K562 (cell line): ENCODE data around the gene STRIP1. TPM values are rescaled to one million over a fixed set of nuclear protein-coding genes. Genes with fewer than 3 reads are reported as not detected.

Experiments used
- CTBP1 ChIP-seq: fragments of 450-650 bp; IDR thresholded peaks from 2 replicates; pipeline ENCODE4 v1.6.1; 2016; ENCODE audit warnings: borderline replicate concordance
- E2F6 ChIP-seq, 2 experiments: IDR thresholded peaks; 2 replicates each; pipeline ENCODE4 v1.6.1; 2011; ENCODE audit warnings: borderline replicate concordance in 1 of 2, control low read depth in 1 of 2, low read depth in 1 of 2, low read length in 1 of 2, mild to moderate bottlenecking in 1 of 2, mixed read lengths in 1 of 2, moderate library complexity in 1 of 2; ENCODE audit not compliant: insufficient read depth in 1 of 2, insufficient read length in 1 of 2, poor library complexity in 1 of 2, severe bottlenecking in 1 of 2; ENCODE audit errors: extremely low read depth in 1 of 2
- MAZ ChIP-seq, 2 experiments: fragments of 450-650 bp in 1 of 2; sonication (generic) in 1 of 2; formaldehyde crosslinking; IDR thresholded peaks in 1 of 2; conservative IDR thresholded peaks in 1 of 2; 2 replicates each; pipeline versions ENCODE4 v1.4.0 to v1.5.0; 2020; ENCODE audit warnings: mild to moderate bottlenecking in 1 of 2, missing genetic modification reagents in 1 of 2
- MTA1 ChIP-seq: fragments of 450-650 bp; IDR thresholded peaks from 2 replicates; pipeline ENCODE4 v1.6.1; 2017; ENCODE audit warnings: borderline replicate concordance
- REST ChIP-seq, 2 experiments: fragments of 450-650 bp; formaldehyde crosslinking in 1 of 2; IDR thresholded peaks; 2 replicates each; pipeline versions ENCODE4 v1.4.0 to v1.6.1; 2014 to 2020; ENCODE audit warnings: mild to moderate bottlenecking in 2 of 2, borderline replicate concordance in 1 of 2, low read depth in 1 of 2
- SMAD4 ChIP-seq: fragments of 250-450 bp; sonication (Bioruptor Pico); conservative IDR thresholded peaks from 2 replicates; pipeline ENCODE4 v1.8.0; 2021; ENCODE audit warnings: inconsistent platforms, mild to moderate bottlenecking, moderate library complexity
- SRSF9 ChIP-seq: fragments of 200-400 bp; formaldehyde crosslinking; IDR thresholded peaks from 2 replicates; pipeline ENCODE4 v1.6.1; 2017; ENCODE audit warnings: low read depth, low read length, borderline replicate concordance
- ZNF232 ChIP-seq: sonication (generic); formaldehyde crosslinking; IDR thresholded peaks from 2 replicates; pipeline ENCODE4 v1.8.0; 2022; ENCODE audit warnings: mild to moderate bottlenecking, missing genetic modification reagents
- ZNF277 ChIP-seq: fragments of 250-450 bp; sonication (Bioruptor Pico); IDR thresholded peaks from 2 replicates; pipeline ENCODE4 v1.8.0; 2022; ENCODE audit warnings: inconsistent platforms, mild to moderate bottlenecking, moderate library complexity, borderline replicate concordance
- ZNF830 ChIP-seq: fragments of 250-450 bp; sonication (Bioruptor Pico); IDR thresholded peaks from 2 replicates; pipeline ENCODE4 v1.5.0; 2021; ENCODE audit warnings: mild to moderate bottlenecking
- polyA plus RNA-seq, 8 experiments: library from polyadenylated mRNA; depleted of rRNA in 4 of 8; stranded (reverse) in 5 of 8; unstranded in 3 of 8; fragments of >200 nt; fragmentation: Nextera tagmentation in 2 of 8; fragmentation: Illumina TruSeq in 1 of 8; extraction: Ambion mirVana in 2 of 8; extraction: Trizol in 1 of 8; gene quantifications; 2 replicates each; pipeline versions ENCODE4 v1.2.1 to v1.2.3, GENCODE V29; 2011 to 2014; ENCODE audit warnings: inconsistent platforms in 1 of 8, missing spikeins in 1 of 8
- total RNA-seq, 7 experiments: library from RNA; depleted of rRNA in 6 of 7; stranded (reverse); fragments of >200 nt in 6 of 7; fragmentation: Illumina TruSeq in 2 of 7; extraction: Trizol in 2 of 7; gene quantifications; 2 replicates each; pipeline versions ENCODE4 v1.2.1 to v1.2.3, GENCODE V29; 2011 to 2021; ENCODE audit warnings: low replicate concordance in 1 of 7
- TF ChIP-seq, protein P1 (sequence below): sonication (generic); formaldehyde crosslinking; IDR thresholded peaks from 2 replicates; pipeline ENCODE4 v1.9.0; 2022; ENCODE audit warnings: mild to moderate bottlenecking, missing genetic modification reagents
- TF ChIP-seq, protein P2 (sequence below): sonication (generic); formaldehyde crosslinking; IDR thresholded peaks from 2 replicates; pipeline ENCODE4 v1.8.0; 2022; ENCODE audit warnings: mild to moderate bottlenecking, missing genetic modification reagents
- TF ChIP-seq, protein P3 (sequence below): fragments of 200-800 bp; sonication (Bioruptor generic); IDR thresholded peaks from 2 replicates; pipeline ENCODE4 v1.6.1; 2017; ENCODE audit warnings: missing genetic modification characterization, missing compliant biosample characterization

The STRIP1 gene
- total and polyA plus RNA-seq, 9 of the 15 experiments (the other 6 are each of a cell fraction or from before 2014, with no cell fraction given), result 9.9 to 42.3 (median 32.0) TPM

DNA sequence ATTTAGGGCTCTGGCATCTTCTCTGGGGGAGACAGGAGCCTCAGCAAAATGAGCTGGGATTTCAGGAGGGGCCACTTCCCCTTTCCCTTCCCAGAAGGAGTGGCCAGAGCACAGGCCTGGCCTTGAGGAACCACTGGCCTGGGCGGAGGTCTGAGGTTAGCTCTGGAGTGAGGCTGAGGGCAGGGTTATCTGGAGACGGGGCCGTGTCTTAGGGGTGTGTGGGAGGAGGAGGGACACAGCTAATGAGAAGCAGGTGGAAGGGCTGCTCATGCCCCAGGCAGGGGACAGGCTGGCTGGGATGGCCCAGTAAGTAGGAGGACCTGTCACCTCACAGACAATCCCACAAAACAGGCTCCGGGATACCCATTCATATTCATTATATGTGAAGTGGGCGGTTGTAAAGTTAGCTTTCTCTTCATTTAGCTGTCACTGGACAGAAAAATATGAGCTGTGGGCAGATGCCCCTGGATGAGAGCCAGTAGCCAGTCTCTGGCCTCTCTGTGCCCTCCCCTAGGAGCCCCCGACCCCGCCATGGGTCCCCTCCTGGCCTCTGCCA, 23.6 kb downstream of the STRIP1 start (continued):
- TF ChIP-seq E2F6 (IDR thresholded peaks at IDR 0.05; ENCODE audit: borderline replicate concordance in 1 of 2, extremely low read depth in 1 of 2, insufficient read depth in 1 of 2, insufficient read length in 1 of 2, low read depth in 1 of 2, low read length in 1 of 2, poor library complexity in 1 of 2, severe bottlenecking in 1 of 2), result no peak
- TF ChIP-seq SRSF9, result no peak
- TF ChIP-seq, protein P1, sequence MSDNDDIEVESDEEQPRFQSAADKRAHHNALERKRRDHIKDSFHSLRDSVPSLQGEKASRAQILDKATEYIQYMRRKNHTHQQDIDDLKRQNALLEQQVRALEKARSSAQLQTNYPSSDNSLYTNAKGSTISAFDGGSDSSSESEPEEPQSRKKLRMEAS, result peak; percentile 51; the same call in 1 of the 2 replicates
- no peak for TF ChIP-seq ZNF232
- no peak; the same call in 1 of the 2 replicates for TF ChIP-seq MTA1
- TF ChIP-seq, protein P2, sequence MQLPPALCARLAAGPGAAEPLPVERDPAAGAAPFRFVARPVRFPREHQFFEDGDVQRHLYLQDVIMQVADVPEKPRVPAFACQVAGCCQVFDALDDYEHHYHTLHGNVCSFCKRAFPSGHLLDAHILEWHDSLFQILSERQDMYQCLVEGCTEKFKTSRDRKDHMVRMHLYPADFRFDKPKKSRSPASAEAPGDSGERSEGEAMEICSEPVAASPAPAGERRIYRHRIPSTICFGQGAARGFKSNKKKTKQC (CRISPR knock-in tag), result no peak
- peak; percentile 47 to 57; a peak in 1 of 4 replicates for TF ChIP-seq MAZ (CRISPR knock-in tag; conservative IDR thresholded peaks at IDR 0.05 in 1 of 2, IDR thresholded peaks at IDR 0.05 in 1 of 2)
- TF ChIP-seq, protein P3, sequence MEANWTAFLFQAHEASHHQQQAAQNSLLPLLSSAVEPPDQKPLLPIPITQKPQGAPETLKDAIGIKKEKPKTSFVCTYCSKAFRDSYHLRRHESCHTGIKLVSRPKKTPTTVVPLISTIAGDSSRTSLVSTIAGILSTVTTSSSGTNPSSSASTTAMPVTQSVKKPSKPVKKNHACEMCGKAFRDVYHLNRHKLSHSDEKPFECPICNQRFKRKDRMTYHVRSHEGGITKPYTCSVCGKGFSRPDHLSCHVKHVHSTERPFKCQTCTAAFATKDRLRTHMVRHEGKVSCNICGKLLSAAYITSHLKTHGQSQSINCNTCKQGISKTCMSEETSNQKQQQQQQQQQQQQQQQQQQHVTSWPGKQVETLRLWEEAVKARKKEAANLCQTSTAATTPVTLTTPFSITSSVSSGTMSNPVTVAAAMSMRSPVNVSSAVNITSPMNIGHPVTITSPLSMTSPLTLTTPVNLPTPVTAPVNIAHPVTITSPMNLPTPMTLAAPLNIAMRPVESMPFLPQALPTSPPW (CRISPR knock-in tag), result peak; percentile 60
- TF ChIP-seq CTBP1, result peak; percentile 85; the same call in 1 of the 2 replicates
- no peak for TF ChIP-seq ZNF277
- TF ChIP-seq REST (IDR thresholded peaks at IDR 0.05; ENCODE audit: borderline replicate concordance), result peak; percentile 6; the same call in 1 of the 2 replicates
- no peak for TF ChIP-seq REST (CRISPR knock-in tag; IDR thresholded peaks at IDR 0.05; ENCODE audit: low read depth)
- TF ChIP-seq SMAD4 (CRISPR knock-in tag), result no peak
- TF ChIP-seq ZNF830 (CRISPR knock-in tag), result no peak
